ENCODE data around the gene CAV1. TPM values are rescaled to one million over a fixed set of nuclear protein-coding genes. Genes with fewer than 3 reads are reported as not detected.

The CAV1 gene
- total RNA-seq, 4 donors from 2014 or later: 21.7 to 171 (median 86.8) TPM

DNA sequence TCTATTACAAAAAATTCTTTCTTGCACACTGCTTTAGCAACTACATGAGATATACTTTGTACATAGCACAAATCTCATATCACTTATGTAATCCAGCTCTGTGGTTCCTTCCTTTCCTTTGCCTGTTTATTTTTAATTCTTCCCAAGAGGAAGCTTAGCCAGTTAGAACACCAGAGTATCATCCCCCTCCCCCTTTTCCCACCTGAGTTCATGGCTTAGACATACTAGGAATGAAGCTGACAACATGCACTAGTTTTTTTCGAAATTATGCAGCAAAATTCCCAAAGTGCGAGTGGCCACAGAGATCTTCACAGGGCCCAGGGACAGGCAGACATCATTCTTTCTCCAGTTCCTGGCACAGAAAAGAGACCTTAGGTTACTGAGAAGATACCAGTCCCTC is 17.8 kb downstream of the CAV1 start:
- no peaks in the 10 kb centered on the region for H3K27me3 ChIP-seq
- TF ChIP-seq, protein P1, sequence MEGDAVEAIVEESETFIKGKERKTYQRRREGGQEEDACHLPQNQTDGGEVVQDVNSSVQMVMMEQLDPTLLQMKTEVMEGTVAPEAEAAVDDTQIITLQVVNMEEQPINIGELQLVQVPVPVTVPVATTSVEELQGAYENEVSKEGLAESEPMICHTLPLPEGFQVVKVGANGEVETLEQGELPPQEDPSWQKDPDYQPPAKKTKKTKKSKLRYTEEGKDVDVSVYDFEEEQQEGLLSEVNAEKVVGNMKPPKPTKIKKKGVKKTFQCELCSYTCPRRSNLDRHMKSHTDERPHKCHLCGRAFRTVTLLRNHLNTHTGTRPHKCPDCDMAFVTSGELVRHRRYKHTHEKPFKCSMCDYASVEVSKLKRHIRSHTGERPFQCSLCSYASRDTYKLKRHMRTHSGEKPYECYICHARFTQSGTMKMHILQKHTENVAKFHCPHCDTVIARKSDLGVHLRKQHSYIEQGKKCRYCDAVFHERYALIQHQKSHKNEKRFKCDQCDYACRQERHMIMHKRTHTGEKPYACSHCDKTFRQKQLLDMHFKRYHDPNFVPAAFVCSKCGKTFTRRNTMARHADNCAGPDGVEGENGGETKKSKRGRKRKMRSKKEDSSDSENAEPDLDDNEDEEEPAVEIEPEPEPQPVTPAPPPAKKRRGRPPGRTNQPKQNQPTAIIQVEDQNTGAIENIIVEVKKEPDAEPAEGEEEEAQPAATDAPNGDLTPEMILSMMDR (IDR thresholded peaks at IDR 0.05): no peak
- no peak for TF ChIP-seq POLR2A (IDR thresholded peaks at IDR 0.05)
- intact Hi-C loops (cut with DNase I): no loop called here
- H3K4me3 ChIP-seq: no peak overlapping the region
- peaks cover 0 to 16% (median 0%) of the 10 kb centered on the region in 3 donors for H3K36me3 ChIP-seq
- WGBS, 2 donors: 96% methylated on average over 2 of the region's 2 CpGs; no CpG with 5 or more reads in 1 of the 2 donors
- H3K27ac ChIP-seq: peak overlapping the region in 3 of 4 donors; percentile 0 to 43 (median 27)
- H3K9me3 ChIP-seq: no peaks in the 10 kb centered on the region
- H3K4me1 ChIP-seq: peaks cover 0 to 39% (median 17%) of the 10 kb centered on the region in 3 donors
- no peak for DNase-seq

GRCh38 chr7:116543664-116544063 is 18.8 kb downstream of the CAV1 start:
- Histone ChIP-seq H3K36me3 (peaks cover 0 to 7% (median 0%) of the 10 kb centered on the region in 3 donors), H3K4me1 (peaks cover 0 to 39% (median 20%) of the 10 kb centered on the region in 3 donors), H3K27me3 (no peaks in the 10 kb centered on the region), H3K9me3 (no peaks in the 10 kb centered on the region), H3K4me3 (no peak overlapping the region), H3K27ac (peak overlapping the region in 2 of 4 donors; percentile 43 to 53)
- WGBS, 2 donors: 45 to 61% methylated on average over 2 of the region's 2 CpGs
- TF ChIP-seq, protein P1 (IDR thresholded peaks at IDR 0.05): no peak
- no peak for TF ChIP-seq POLR2A (IDR thresholded peaks at IDR 0.05)
- no peak for DNase-seq
- intact Hi-C loops (cut with DNase I): no loop called here

- Histone ChIP-seq H3K27ac (peak overlapping the region in 3 of 4 donors; percentile 42 to 53 (median 43)), H3K36me3 (no peaks in the 10 kb centered on the region), H3K27me3 (no peaks in the 10 kb centered on the region), H3K9me3 (no peaks in the 10 kb centered on the region), H3K4me3 (no peak overlapping the region), H3K4me1 (peaks cover 0 to 39% (median 16%) of the 10 kb centered on the region in 3 donors)
- TF ChIP-seq, protein P1 (IDR thresholded peaks at IDR 0.05): no peak
- TF ChIP-seq POLR2A (IDR thresholded peaks at IDR 0.05): no peak
- intact Hi-C loops (cut with DNase I): no loop called here
- WGBS, 2 donors: 78 to 88% methylated on average over 1 of the region's 1 CpG
- DNase-seq: no peak
These were observed 19.7 kb downstream of the CAV1 start for GRCh38 chr7:116544487-116544886.

- H3K27ac ChIP-seq: peak overlapping the region in 3 of 4 donors; percentile 26 to 53 (median 43)
- TF ChIP-seq, protein P1 (IDR thresholded peaks at IDR 0.05): no peak
- no peaks in the 10 kb centered on the region for H3K36me3 ChIP-seq
- no peak for DNase-seq
- intact Hi-C loops (cut with DNase I): no loop called here
- H3K9me3 ChIP-seq: no peaks in the 10 kb centered on the region
- WGBS, 2 donors: 62 to 67% methylated on average over 6 of the region's 6 CpGs
- H3K4me1 ChIP-seq: peaks cover 0 to 36% (median 13%) of the 10 kb centered on the region in 3 donors
- no peak overlapping the region for H3K4me3 ChIP-seq
- H3K27me3 ChIP-seq: no peaks in the 10 kb centered on the region
These were observed 20.7 kb downstream of the CAV1 start for GRCh38 chr7:116545411-116545993.

DNA sequence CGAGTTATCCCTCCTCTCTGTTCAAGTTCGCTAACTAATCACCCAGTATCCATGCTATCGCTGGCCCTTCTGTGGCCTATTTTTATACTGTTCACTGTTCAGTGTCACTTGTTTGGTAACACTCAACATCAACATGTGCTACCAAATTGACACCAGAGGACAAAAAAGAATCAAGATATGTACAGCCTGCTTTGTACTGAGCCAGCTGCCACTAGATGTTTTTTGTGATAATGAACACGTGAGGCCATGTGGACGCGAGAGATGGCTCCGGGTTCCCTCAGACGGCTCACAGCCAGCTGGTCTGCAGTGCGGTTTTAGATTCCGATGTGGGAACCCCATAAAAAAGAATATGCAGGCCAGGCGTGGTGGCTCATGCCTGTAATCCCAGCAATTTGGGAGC is 21.2 kb downstream of the CAV1 start:
- peaks cover 0 to 32% (median 13%) of the 10 kb centered on the region in 3 donors for H3K4me1 ChIP-seq
- no peaks in the 10 kb centered on the region for H3K27me3 ChIP-seq
- TF ChIP-seq POLR2A (IDR thresholded peaks at IDR 0.05): no peak
- TF ChIP-seq, protein P1 (IDR thresholded peaks at IDR 0.05): no peak
- 78 to 83% methylated on average over 5 to 11 of the region's 11 CpGs for WGBS, 2 donors
- H3K4me3 ChIP-seq: no peak overlapping the region
- intact Hi-C loops (cut with DNase I): no loop called here
- H3K9me3 ChIP-seq: no peaks in the 10 kb centered on the region
- peak overlapping the region in 3 of 4 donors; percentile 26 to 53 (median 43) for H3K27ac ChIP-seq
- peaks cover 0 to 4% (median 0%) of the 10 kb centered on the region in 3 donors for H3K36me3 ChIP-seq
- DNase-seq: no peak
